ENCODE measurements around the gene RTF2.

Gene RTF2

DNA sequence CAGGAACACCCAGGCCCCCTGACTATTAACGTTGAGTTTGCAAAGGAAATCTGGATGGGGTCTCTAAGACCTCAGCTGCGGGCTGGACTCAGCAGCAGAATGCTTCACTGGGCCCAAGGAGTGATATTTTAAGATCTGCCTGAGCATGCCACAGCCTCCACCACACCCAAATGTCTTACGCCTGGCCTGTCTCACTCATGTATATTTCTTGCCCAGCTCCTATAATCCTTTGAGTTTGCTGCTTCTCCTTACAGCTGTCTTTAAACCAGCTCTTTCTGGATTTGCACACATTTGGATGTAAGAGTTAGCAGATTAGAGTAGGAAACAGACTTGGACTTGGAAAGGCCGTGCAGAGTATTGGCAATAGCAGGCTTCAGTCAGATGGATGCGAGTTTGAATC lies 40.0 kb upstream of the RTF2 start:
- Histone ChIP-seq H3K27me3 (ENCODE audit: low read depth, low read length) (no peaks in the 10 kb centered on the region), H3K4me1 (ENCODE audit: control insufficient read depth in 1 of 2, insufficient read depth in 2 of 2, low read length in 2 of 2) (peaks cover 0 to 8% of the 10 kb centered on the region in 2 donors), H3K36me3 (ENCODE audit: control insufficient read depth in 1 of 2, insufficient read depth in 2 of 2, low read length in 2 of 2) (no peaks in the 10 kb centered on the region), H3K27ac (ENCODE audit: low read length) (no peak overlapping the region), H3K4me3 (ENCODE audit: low read depth in 1 of 2, low read length in 2 of 2) (no peak overlapping the region), H3K9me3 (ENCODE audit: control insufficient read depth in 1 of 2, low read length in 2 of 2) (no peaks in the 10 kb centered on the region)

DNA sequence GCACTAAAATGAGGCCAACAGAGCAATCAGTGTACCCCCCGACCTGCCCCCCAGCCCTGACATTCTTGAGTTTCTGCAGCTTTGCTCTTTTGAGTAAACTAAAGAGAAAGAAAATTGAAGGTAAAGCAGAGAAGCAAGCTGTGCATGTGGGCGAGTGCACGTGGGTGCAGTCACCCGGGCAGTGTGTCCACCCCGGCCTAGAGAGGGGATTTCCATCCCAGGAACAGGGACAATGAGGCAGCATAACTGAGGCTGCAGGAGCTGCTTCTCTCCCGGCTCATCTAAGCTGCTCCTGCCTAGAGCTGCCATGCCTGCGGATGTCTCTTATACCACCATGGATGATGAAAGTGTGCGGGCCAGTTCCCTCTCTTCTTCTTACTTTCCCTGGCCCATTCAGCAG lies 39.5 kb upstream of the RTF2 start:
- Histone ChIP-seq H3K27ac (ENCODE audit: low read length) (no peak overlapping the region), H3K4me1 (ENCODE audit: control insufficient read depth in 1 of 2, insufficient read depth in 2 of 2, low read length in 2 of 2) (peaks cover 0 to 11% of the 10 kb centered on the region in 2 donors), H3K36me3 (ENCODE audit: control insufficient read depth in 1 of 2, insufficient read depth in 2 of 2, low read length in 2 of 2) (no peaks in the 10 kb centered on the region), H3K4me3 (ENCODE audit: low read depth in 1 of 2, low read length in 2 of 2) (no peak overlapping the region), H3K9me3 (ENCODE audit: control insufficient read depth in 1 of 2, low read length in 2 of 2) (no peaks in the 10 kb centered on the region), H3K27me3 (ENCODE audit: low read depth, low read length) (no peaks in the 10 kb centered on the region)

DNA sequence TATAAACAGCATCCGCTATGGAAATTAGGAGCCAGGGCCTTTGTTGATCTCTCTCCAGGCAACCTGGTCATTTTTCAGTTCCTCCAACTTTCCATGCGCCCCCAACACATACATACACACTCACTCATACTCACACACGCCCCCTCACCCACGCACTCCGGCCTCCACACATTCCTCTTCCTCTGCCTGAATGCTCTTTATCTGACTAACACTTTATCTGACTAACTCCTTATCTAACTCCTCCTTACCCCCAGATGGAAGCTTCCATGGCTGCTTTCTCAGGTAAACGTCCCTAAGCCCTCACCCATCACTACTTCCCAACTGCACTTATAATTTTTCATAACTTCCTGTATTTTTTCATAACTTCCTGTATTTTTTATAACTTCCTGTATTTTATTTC lies 38.9 kb upstream of the RTF2 start:
- no peak overlapping the region for H3K27ac ChIP-seq (ENCODE audit: low read length)
- H3K4me1 ChIP-seq (ENCODE audit: control insufficient read depth in 1 of 2, insufficient read depth in 2 of 2, low read length in 2 of 2), result peaks cover 0 to 13% of the 10 kb centered on the region in 2 donors
- H3K9me3 ChIP-seq (ENCODE audit: control insufficient read depth in 1 of 2, low read length in 2 of 2), result no peaks in the 10 kb centered on the region
- no peak overlapping the region for H3K4me3 ChIP-seq (ENCODE audit: low read depth in 1 of 2, low read length in 2 of 2)
- H3K36me3 ChIP-seq (ENCODE audit: control insufficient read depth in 1 of 2, insufficient read depth in 2 of 2, low read length in 2 of 2), result no peaks in the 10 kb centered on the region
- no peaks in the 10 kb centered on the region for H3K27me3 ChIP-seq (ENCODE audit: low read depth, low read length)

DNA sequence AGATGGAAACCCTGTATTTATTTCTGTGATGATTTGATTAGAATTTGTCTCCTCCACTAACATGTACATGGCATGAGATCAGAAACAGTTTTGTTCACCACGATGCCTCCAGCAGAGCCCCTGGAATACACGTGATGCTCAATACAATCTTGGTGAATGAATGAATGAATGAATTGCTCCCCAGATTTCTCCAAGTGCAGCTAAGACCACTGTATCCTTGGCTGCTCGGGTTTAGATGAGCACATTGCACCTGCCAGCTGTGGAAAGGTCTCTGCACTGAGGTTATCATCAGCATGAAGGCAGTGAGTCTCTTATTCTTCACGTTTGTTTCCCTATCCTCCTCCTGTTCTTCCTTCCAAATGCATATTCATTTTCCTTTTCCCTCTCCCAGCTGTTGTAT lies 38.5 kb upstream of the RTF2 start:
- no peaks in the 10 kb centered on the region for H3K36me3 ChIP-seq (ENCODE audit: control insufficient read depth in 1 of 2, insufficient read depth in 2 of 2, low read length in 2 of 2)
- H3K4me1 ChIP-seq (ENCODE audit: control insufficient read depth in 1 of 2, insufficient read depth in 2 of 2, low read length in 2 of 2), result peaks cover 0 to 13% of the 10 kb centered on the region in 2 donors
- H3K27ac ChIP-seq (ENCODE audit: low read length), result no peak overlapping the region

DNA sequence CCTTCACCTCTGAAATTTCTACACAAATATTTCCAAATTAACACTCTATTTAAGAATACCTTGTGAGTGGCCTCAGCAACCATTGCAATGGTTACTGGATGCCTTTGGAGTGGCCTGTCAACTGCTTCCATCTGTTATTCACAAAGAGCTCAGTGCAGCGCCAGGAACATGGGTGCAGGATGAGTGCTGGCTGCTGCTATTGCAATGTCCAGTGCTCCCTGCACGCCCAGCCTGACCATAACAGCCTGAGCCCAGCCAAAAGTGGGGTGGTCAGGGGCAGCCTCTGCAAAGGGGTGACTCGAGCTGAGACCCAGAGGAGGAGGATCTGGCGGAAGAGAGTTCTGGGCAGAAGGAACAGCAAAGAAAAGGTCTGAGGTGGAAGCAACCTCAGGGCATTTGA lies 38.0 kb upstream of the RTF2 start:
- Histone ChIP-seq H3K36me3 (ENCODE audit: control insufficient read depth in 1 of 2, insufficient read depth in 2 of 2, low read length in 2 of 2) (no peaks in the 10 kb centered on the region), H3K4me3 (ENCODE audit: low read depth in 1 of 2, low read length in 2 of 2) (no peak overlapping the region), H3K9me3 (ENCODE audit: control insufficient read depth in 1 of 2, low read length in 2 of 2) (no peaks in the 10 kb centered on the region), H3K4me1 (ENCODE audit: control insufficient read depth in 1 of 2, insufficient read depth in 2 of 2, low read length in 2 of 2) (peaks cover 0 to 13% of the 10 kb centered on the region in 2 donors), H3K27me3 (ENCODE audit: low read depth, low read length) (no peaks in the 10 kb centered on the region), H3K27ac (ENCODE audit: low read length) (no peak overlapping the region)

More for the DNA sequence above, 38.5 kb upstream of the RTF2 start:
- H3K4me3 ChIP-seq (ENCODE audit: low read depth in 1 of 2, low read length in 2 of 2), result no peak overlapping the region
- no peaks in the 10 kb centered on the region for H3K9me3 ChIP-seq (ENCODE audit: control insufficient read depth in 1 of 2, low read length in 2 of 2)
- no peaks in the 10 kb centered on the region for H3K27me3 ChIP-seq (ENCODE audit: low read depth, low read length)

DNA sequence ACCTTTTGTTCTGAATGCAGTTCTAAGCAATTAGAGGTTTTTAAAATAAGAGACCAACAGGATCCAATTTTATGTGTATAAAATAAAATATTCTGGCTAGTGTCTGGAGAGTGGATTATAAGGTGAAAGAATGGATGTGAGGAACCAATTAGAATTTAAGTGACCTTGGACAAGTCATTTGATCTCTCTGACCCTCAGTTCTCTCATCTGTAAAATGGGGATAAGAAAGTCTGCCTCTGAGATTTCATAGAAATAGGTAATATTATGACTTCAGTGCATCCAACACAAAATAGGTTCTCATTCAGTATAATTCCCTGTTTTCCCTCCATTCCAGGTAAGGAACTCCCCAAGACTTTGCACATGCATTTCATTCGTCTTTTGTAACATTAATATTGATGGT lies 37.5 kb upstream of the RTF2 start:
- Histone ChIP-seq H3K4me1 (ENCODE audit: control insufficient read depth in 1 of 2, insufficient read depth in 2 of 2, low read length in 2 of 2) (peaks cover 0 to 13% of the 10 kb centered on the region in 2 donors), H3K36me3 (ENCODE audit: control insufficient read depth in 1 of 2, insufficient read depth in 2 of 2, low read length in 2 of 2) (no peaks in the 10 kb centered on the region), H3K27me3 (ENCODE audit: low read depth, low read length) (no peaks in the 10 kb centered on the region), H3K9me3 (ENCODE audit: control insufficient read depth in 1 of 2, low read length in 2 of 2) (no peaks in the 10 kb centered on the region), H3K27ac (ENCODE audit: low read length) (no peak overlapping the region), H3K4me3 (ENCODE audit: low read depth in 1 of 2, low read length in 2 of 2) (no peak overlapping the region)

DNA sequence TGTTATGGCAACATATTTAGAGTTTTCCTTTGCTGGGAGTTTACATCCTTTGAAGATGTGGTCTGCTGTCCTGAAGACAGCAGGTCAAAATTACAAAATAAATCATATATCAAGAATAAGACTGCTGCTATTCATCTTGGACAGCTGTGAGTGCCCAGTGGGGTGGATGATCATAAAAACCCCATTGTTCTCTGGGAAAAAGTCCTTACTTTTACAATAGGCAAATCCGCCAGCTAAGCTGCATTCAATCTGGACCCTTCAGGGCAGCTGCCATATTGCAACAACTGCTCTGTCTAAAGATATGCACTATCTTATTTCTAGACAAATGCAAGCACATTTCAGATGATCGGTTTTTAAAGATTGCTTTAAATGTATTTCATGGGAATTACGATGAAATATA lies 37.0 kb upstream of the RTF2 start:
- H3K27ac ChIP-seq (ENCODE audit: low read length), result no peak overlapping the region
- no peaks in the 10 kb centered on the region for H3K27me3 ChIP-seq (ENCODE audit: low read depth, low read length)
- no peak overlapping the region for H3K4me3 ChIP-seq (ENCODE audit: low read depth in 1 of 2, low read length in 2 of 2)
- no peaks in the 10 kb centered on the region for H3K36me3 ChIP-seq (ENCODE audit: control insufficient read depth in 1 of 2, insufficient read depth in 2 of 2, low read length in 2 of 2)
- H3K9me3 ChIP-seq (ENCODE audit: control insufficient read depth in 1 of 2, low read length in 2 of 2), result no peaks in the 10 kb centered on the region
- H3K4me1 ChIP-seq (ENCODE audit: control insufficient read depth in 1 of 2, insufficient read depth in 2 of 2, low read length in 2 of 2), result peaks cover 0 to 13% of the 10 kb centered on the region in 2 donors

DNA sequence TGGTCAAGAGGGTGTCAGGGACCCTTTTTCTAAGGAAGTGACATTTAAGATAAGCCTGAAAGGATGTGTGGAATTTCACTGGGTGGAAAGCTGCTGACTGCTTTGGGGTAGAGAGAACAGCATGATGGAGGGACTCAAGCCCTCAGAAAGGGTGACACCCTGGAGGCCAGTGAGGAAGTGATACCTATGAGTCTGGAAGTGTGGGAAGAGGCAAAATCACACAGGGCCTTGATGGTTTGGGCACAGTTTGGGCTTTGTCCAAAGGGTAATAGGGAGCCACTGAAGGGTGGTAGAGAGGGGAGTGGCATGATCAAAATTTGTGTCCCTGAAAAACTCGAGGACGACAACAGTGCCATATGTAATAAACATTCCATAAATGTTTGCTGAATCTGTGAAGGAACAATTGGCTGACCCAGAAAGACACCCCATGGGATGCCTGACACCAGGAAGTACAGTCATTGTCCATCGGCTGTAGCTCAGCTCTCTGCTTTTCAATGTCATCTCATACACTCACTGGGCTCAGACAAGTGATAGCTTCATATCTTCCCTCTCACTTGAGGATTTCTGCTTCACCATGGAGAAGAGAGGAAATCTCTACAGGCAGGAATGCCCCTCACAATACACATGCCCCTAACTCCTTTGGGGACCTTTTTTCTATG lies 35.1 kb upstream of the RTF2 start:
- no peak overlapping the region for H3K27ac ChIP-seq (ENCODE audit: low read length)
- H3K36me3 ChIP-seq (ENCODE audit: control insufficient read depth in 1 of 2, insufficient read depth in 2 of 2, low read length in 2 of 2), result no peaks in the 10 kb centered on the region
- no peaks in the 10 kb centered on the region for H3K27me3 ChIP-seq (ENCODE audit: low read depth, low read length)
- no peaks in the 10 kb centered on the region for H3K9me3 ChIP-seq (ENCODE audit: control insufficient read depth in 1 of 2, low read length in 2 of 2)
- H3K4me1 ChIP-seq (ENCODE audit: control insufficient read depth in 1 of 2, insufficient read depth in 2 of 2, low read length in 2 of 2), result peaks cover 0 to 10% of the 10 kb centered on the region in 2 donors
- no peak overlapping the region for H3K4me3 ChIP-seq (ENCODE audit: low read depth in 1 of 2, low read length in 2 of 2)

DNA sequence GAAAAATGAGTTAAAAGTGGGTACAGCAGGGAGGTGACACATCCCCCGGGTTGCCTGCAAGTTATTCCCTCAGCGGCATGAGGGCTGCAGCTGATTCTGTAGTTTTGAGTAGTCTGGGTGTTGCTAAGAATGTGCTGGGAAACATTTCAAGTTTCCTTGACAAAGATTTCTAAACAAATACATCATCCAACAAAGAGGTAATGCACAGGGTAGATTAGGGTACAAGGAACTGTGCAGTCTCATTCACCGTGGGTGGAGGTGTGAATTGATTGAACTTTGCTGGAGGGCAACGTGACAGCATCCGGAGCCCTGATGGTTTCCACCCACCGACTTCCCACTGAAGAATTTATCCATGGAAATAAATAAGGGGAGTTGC lies 34.6 kb upstream of the RTF2 start:
- peaks cover 0 to 5% of the 10 kb centered on the region in 2 donors for H3K4me1 ChIP-seq (ENCODE audit: control insufficient read depth in 1 of 2, insufficient read depth in 2 of 2, low read length in 2 of 2)
- no peaks in the 10 kb centered on the region for H3K9me3 ChIP-seq (ENCODE audit: control insufficient read depth in 1 of 2, low read length in 2 of 2)
- no peaks in the 10 kb centered on the region for H3K36me3 ChIP-seq (ENCODE audit: control insufficient read depth in 1 of 2, insufficient read depth in 2 of 2, low read length in 2 of 2)
- no peak overlapping the region for H3K4me3 ChIP-seq (ENCODE audit: low read depth in 1 of 2, low read length in 2 of 2)
- no peaks in the 10 kb centered on the region for H3K27me3 ChIP-seq (ENCODE audit: low read depth, low read length)
- no peak overlapping the region for H3K27ac ChIP-seq (ENCODE audit: low read length)

DNA sequence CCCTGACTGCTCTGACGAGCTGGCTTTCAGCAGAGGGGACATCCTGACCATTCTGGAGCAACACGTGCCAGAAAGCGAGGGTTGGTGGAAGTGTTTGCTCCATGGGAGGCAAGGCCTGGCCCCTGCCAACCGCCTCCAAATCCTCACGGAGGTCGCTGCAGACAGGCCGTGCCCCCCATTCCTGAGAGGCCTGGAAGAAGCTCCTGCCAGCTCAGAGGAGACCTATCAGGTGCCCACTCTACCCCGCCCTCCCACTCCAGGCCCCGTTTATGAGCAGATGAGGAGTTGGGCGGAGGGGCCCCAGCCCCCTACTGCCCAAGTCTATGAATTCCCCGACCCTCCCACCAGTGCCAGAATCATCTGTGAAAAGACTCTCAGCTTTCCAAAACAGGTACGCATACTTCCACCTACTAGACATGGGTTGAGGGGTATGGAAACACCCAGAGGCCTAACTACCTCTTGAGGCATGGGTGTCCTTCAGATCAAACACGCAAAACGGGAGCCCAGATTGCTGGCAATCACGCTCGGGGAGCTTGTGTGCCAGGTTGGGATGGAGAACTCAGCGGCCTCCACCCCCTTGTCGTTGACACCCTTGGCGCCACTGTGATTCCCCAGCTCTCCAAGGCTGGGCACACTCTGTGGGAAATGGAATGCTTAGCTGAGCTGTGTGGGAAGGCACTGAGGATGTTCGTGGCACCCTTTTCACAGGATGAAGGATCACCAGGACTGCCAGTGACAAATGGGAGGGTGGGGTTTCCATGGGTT lies 31.0 kb upstream of the RTF2 start:
- Histone ChIP-seq H3K4me1 (ENCODE audit: control insufficient read depth in 1 of 2, insufficient read depth in 2 of 2, low read length in 2 of 2) (peaks cover 0 to 15% of the 10 kb centered on the region in 2 donors), H3K9me3 (ENCODE audit: control insufficient read depth in 1 of 2, low read length in 2 of 2) (no peaks in the 10 kb centered on the region), H3K4me3 (ENCODE audit: low read depth in 1 of 2, low read length in 2 of 2) (no peak overlapping the region), H3K27me3 (ENCODE audit: low read depth, low read length) (peaks cover 4% of the 10 kb centered on the region), H3K27ac (ENCODE audit: low read length) (no peak overlapping the region), H3K36me3 (ENCODE audit: control insufficient read depth in 1 of 2, insufficient read depth in 2 of 2, low read length in 2 of 2) (no peaks in the 10 kb centered on the region)

DNA sequence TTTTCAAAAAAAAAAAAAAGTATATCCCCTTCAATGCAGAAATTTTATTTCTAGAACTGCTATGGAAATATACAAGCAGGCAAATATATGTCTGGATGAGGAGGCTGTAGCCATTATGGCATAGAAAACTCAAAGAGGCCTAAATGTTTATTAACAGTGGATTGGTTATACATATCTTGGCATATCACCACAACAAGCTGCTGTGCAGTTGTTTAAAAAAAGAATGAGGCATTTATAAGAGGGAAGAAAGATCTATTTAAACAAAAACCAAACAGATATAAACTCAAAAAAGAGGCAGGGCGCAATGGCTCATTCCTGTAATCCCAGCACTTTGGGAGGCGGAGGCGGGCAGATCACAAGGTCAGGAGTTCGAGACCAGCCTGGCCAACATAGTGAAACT lies 30.1 kb upstream of the RTF2 start:
- peaks cover 0 to 15% of the 10 kb centered on the region in 2 donors for H3K4me1 ChIP-seq (ENCODE audit: control insufficient read depth in 1 of 2, insufficient read depth in 2 of 2, low read length in 2 of 2)
- no peak overlapping the region for H3K27ac ChIP-seq (ENCODE audit: low read length)
- no peak overlapping the region for H3K4me3 ChIP-seq (ENCODE audit: low read depth in 1 of 2, low read length in 2 of 2)
- H3K9me3 ChIP-seq (ENCODE audit: control insufficient read depth in 1 of 2, low read length in 2 of 2), result no peaks in the 10 kb centered on the region
- H3K36me3 ChIP-seq (ENCODE audit: control insufficient read depth in 1 of 2, insufficient read depth in 2 of 2, low read length in 2 of 2), result no peaks in the 10 kb centered on the region
- H3K27me3 ChIP-seq (ENCODE audit: low read depth, low read length), result peaks cover 4% of the 10 kb centered on the region
